GM12878 (cell line): ENCODE results near the gene IFT88. TPM values are rescaled to one million over a fixed set of nuclear protein-coding genes. Genes with fewer than 3 reads are reported as not detected.

Experiments used
- ATAC-seq: fragments of 200-7000 bp; cut with Tn5 transposase; 3 replicates; pipeline ENCODE4 v1.9.1; 2020; ENCODE audit warnings: mild to moderate bottlenecking, moderate library complexity
- BruUV-seq: library from RNA; stranded (reverse); fragments of 400-500 nt; replicated peaks from 2 replicates; lab custom pipeline; 2021; lab: Mats Ljungman, UMichigan
- CTCF ChIA-PET: fragments of 300-600 bp; sonication (Branson Sonifier 250); formaldehyde crosslinking; extraction: SDS; loops from one replicate; lab custom pipeline; 2021; ENCODE audit warnings: inconsistent platforms; lab: Yijun Ruan, JAX
- POLR2A ChIA-PET: fragments of 350-600 bp; formaldehyde crosslinking; extraction: SDS; loops from one replicate; lab custom pipeline; 2021; ENCODE audit warnings: inconsistent platforms; lab: Charles Lee
- RAD21 ChIA-PET: fragments of 300-600 bp; sonication (Branson Sonifier 250); formaldehyde crosslinking; loops from one replicate; lab custom pipeline; 2023; ENCODE audit warnings: antibody characterized with exemption; ENCODE audit not compliant: unreplicated experiment; lab: Charles Lee
- SMC1A ChIA-PET: fragments of 300-600 bp; sonication (Branson Sonifier 250); formaldehyde crosslinking; loops from one replicate; lab custom pipeline; 2023; ENCODE audit not compliant: unreplicated experiment, uncharacterized antibody; lab: Charles Lee
- DNase-seq: peaks from one replicate; pipeline ENCODE4 v3.0.0-alpha.2; 2011; ENCODE audit warnings: low read depth, low spot score
- FAIRE-seq: peaks from 3 replicates; lab custom pipeline; 2011; peaks lifted over from hg19 to GRCh38; lab: Jason Lieb, UNC
- H2AFZ ChIP-seq: 2 replicates; pipeline ENCODE4 v1.6.0; 2011; ENCODE audit warnings: low read depth, low read length, control low read depth; ENCODE audit not compliant: control insufficient read depth
- H3K27ac ChIP-seq: 2 replicates; pipeline ENCODE4 v1.5.1; 2011; ENCODE audit warnings: control low read depth; ENCODE audit not compliant: control insufficient read depth, insufficient read depth
- H3K27me3 ChIP-seq, 2 experiments: replicated peaks in 1 of 2; 2 replicates each; pipeline versions ENCODE4 v1.6.0 to v1.6.1; 2011; ENCODE audit warnings: low read length in 1 of 2; ENCODE audit not compliant: control insufficient read depth in 2 of 2, insufficient read depth in 2 of 2
- H3K36me3 ChIP-seq, 2 experiments: 2 replicates each; pipeline ENCODE4 v1.5.1; 2011; ENCODE audit warnings: low read length in 1 of 2; ENCODE audit not compliant: control insufficient read depth in 2 of 2, insufficient read depth in 2 of 2
- H3K4me1 ChIP-seq: 2 replicates; pipeline ENCODE4 v1.6.1; 2011; ENCODE audit warnings: mild to moderate bottlenecking, low read length, moderate library complexity, mixed read lengths; ENCODE audit not compliant: control insufficient read depth, insufficient read depth
- H3K4me2 ChIP-seq: 2 replicates; pipeline ENCODE4 v1.6.0; 2011; ENCODE audit warnings: control low read depth; ENCODE audit not compliant: control insufficient read depth, insufficient read depth
- H3K4me3 ChIP-seq: fragments of 200-600 bp; sonication (generic); 2 replicates; pipeline ENCODE4 v1.5.1; 2016
- H3K79me2 ChIP-seq: 2 replicates; pipeline ENCODE4 v1.6.0; 2011; ENCODE audit warnings: low read length; ENCODE audit not compliant: control insufficient read depth, insufficient read depth
- H3K9ac ChIP-seq: 2 replicates; pipeline ENCODE4 v1.8.0; 2011; ENCODE audit warnings: low read length, control low read depth, mixed read lengths; ENCODE audit not compliant: control insufficient read depth, insufficient read depth
- H3K9me3 ChIP-seq: replicated peaks from 3 replicates; pipeline ENCODE4 v1.5.1; 2011; ENCODE audit warnings: mild to moderate bottlenecking, low read length; ENCODE audit not compliant: control insufficient read depth, insufficient read depth
- H4K20me1 ChIP-seq: 2 replicates; pipeline ENCODE4 v1.6.0; 2011; ENCODE audit not compliant: control insufficient read depth, insufficient read depth
- CBX5 ChIP-seq: sonication (generic); IDR thresholded peaks from 2 replicates; pipeline ENCODE4 v1.6.1; 2016; ENCODE audit warnings: low read depth, moderate library complexity, mild to moderate bottlenecking, inconsistent platforms
- CHD4 ChIP-seq: fragments of 200-600 bp; sonication (generic); IDR thresholded peaks from 2 replicates; pipeline ENCODE4 v1.6.1; 2016; ENCODE audit warnings: mild to moderate bottlenecking
- FOS ChIP-seq: IDR thresholded peaks from 3 replicates; pipeline ENCODE4 v1.6.1; 2011; ENCODE audit warnings: borderline replicate concordance; ENCODE audit not compliant: insufficient read length; ENCODE audit errors: extremely low read depth
- HDAC2 ChIP-seq: fragments of 200-600 bp; sonication (generic); IDR thresholded peaks from 2 replicates; pipeline ENCODE4 v1.6.1; 2017
- RAD51 ChIP-seq: fragments of 450-650 bp; IDR thresholded peaks from 2 replicates; pipeline ENCODE4 v1.6.1; 2016; ENCODE audit warnings: moderate library complexity, mild to moderate bottlenecking, inconsistent platforms
- TCF3 ChIP-seq: IDR thresholded peaks from 2 replicates; pipeline ENCODE4 v1.6.1; 2012; ENCODE audit warnings: low read depth, mild to moderate bottlenecking, low read length, borderline replicate concordance; ENCODE audit not compliant: insufficient read depth
- WGBS: methylation state at CpG from one replicate; pipeline ENCODE4 v1.1.6; 2016; ENCODE audit warnings: low lambda C conversion rate; ENCODE audit not compliant: insufficient replicate concordance, insufficient coverage; ENCODE audit errors: missing lambda C conversion rate; 5-methylcytosine and 5-hydroxymethylcytosine counted together
- in situ Hi-C: fragments of 300-500 bp; cut with MboI; formaldehyde crosslinking; loops from 9 replicates; pipeline ENCODE4 v1.14.3; 2018; ENCODE audit warnings: mixed read lengths
- intact Hi-C: fragments of 100-400 bp; cut with micrococcal nuclease; formaldehyde crosslinking; loops from one replicate; pipeline ENCODE4 v1.14.2; 2022; ENCODE audit not compliant: unreplicated experiment
- polyA plus RNA-seq, 11 experiments: library from polyadenylated mRNA; depleted of rRNA in 4 of 11; unstranded in 6 of 11; stranded (reverse) in 5 of 11; fragments of >200 nt; fragmentation: Nextera tagmentation in 4 of 11; fragmentation: Illumina TruSeq in 1 of 11; extraction: Ambion mirVana in 4 of 11; extraction: Trizol in 1 of 11; gene quantifications; 1 replicate in 1 of 11; 2 replicates in 10 of 11; pipeline versions ENCODE4 v1.2.1 to v1.2.3, GENCODE V29; 2011 to 2016; ENCODE audit warnings: inconsistent platforms in 2 of 11, missing spikeins in 2 of 11, low read depth in 1 of 11
- total RNA-seq, 4 experiments: library from RNA; depleted of rRNA in 3 of 4; stranded (reverse); fragments of >200 nt in 3 of 4; fragmentation: Illumina TruSeq in 1 of 4; extraction: Trizol in 1 of 4; gene quantifications; 2 replicates each; pipeline versions ENCODE4 v1.2.1 to v1.2.3, GENCODE V29; 2013 to 2021
- TF ChIP-seq, protein P1 (sequence below): IDR thresholded peaks from 2 replicates; pipeline ENCODE4 v1.6.1; 2011; ENCODE audit warnings: borderline replicate concordance, low read depth, mild to moderate bottlenecking, moderate library complexity, low read length; ENCODE audit not compliant: insufficient read depth, poor library complexity, severe bottlenecking

IFT88 gene
- total and polyA plus RNA-seq, 10 of the 15 experiments (the other 5 are each of a cell fraction or from before 2014, with no cell fraction given): 2.9 to 5.6 (median 4.1) TPM

GRCh38 chr13:20717581-20718542 lies 150.9 kb downstream of the IFT88 start:
- intact Hi-C loops (no loop called here), in situ Hi-C loops (no loop called here)
- FAIRE-seq: no peak
- TF ChIP-seq TCF3 (0 out of 2 replicates have a peak, but pooled peaks have one; percentile 67), RAD51 (no peak)
- Histone ChIP-seq H3K79me2 (no peaks in the 10 kb centered on the region), H3K4me2 (no peak overlapping the region), H2AFZ (no peak overlapping the region), H3K27ac (no peak overlapping the region), H4K20me1 (no peaks in the 10 kb centered on the region), H3K27me3 (peaks cover 0 to 3% of the 10 kb centered on the region in 2 experiments; a peak in 3 of 4 replicates), H3K9ac (no peak overlapping the region), H3K36me3 (no peaks in the 10 kb centered on the region), H3K9me3 (no peaks in the 10 kb centered on the region), H3K4me1 (no peaks in the 10 kb centered on the region), H3K4me3 (no peak overlapping the region)
- DNase-seq: no peak
- no peak for ATAC-seq
- ChIA-PET POLR2A (no interaction called here), RAD21 (no interaction called here), CTCF (no interaction called here), SMC1A (no interaction called here)
- BruUV-seq: no TSS peak
- 79% methylated on average over 40 of the region's 44 CpGs for WGBS

DNA sequence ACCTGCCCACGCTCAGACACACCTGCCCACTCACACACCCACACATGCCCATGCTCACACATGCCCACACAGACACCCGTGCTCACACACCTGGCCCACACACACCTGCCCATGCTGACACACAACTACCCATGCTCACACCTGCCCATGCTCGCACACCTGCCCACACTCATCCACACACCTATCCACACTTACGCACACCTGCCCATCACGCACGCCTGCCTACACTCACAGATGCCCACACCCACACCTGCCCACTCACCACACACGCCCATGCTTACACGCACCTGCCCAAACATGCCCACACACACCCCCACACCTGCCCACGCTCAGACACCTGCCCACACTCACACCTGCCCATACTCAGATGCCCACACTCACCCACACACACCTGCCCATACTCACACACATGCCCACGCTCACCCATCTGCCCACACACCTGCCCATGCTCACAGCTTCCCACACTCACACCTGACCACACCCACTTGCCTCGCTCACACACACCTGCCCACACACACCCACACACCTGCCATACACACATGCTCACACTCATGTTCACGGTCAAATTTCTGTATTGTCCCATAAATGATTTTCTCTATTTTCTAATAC lies 152.1 kb downstream of the IFT88 start:
- no peak for ATAC-seq
- DNase-seq: no peak
- Histone ChIP-seq H2AFZ (no peak overlapping the region), H3K9ac (no peak overlapping the region), H3K9me3 (no peaks in the 10 kb centered on the region), H3K4me1 (no peaks in the 10 kb centered on the region), H3K79me2 (no peaks in the 10 kb centered on the region), H4K20me1 (no peaks in the 10 kb centered on the region), H3K36me3 (no peaks in the 10 kb centered on the region), H3K27me3 (peaks cover 0 to 3% of the 10 kb centered on the region in 2 experiments; a peak in 3 of 4 replicates), H3K4me2 (no peak overlapping the region), H3K4me3 (no peak overlapping the region), H3K27ac (no peak overlapping the region)
- ChIA-PET RAD21 (no interaction called here), CTCF (no interaction called here), POLR2A (no interaction called here), SMC1A (no interaction called here)
- no peak for FAIRE-seq
- BruUV-seq: no TSS peak
- intact Hi-C loops (no loop called here), in situ Hi-C loops (no loop called here)
- TF ChIP-seq HDAC2 (no peak), CBX5 (no peak), FOS (no peak), CHD4 (no peak)
- TF ChIP-seq, protein P1, sequence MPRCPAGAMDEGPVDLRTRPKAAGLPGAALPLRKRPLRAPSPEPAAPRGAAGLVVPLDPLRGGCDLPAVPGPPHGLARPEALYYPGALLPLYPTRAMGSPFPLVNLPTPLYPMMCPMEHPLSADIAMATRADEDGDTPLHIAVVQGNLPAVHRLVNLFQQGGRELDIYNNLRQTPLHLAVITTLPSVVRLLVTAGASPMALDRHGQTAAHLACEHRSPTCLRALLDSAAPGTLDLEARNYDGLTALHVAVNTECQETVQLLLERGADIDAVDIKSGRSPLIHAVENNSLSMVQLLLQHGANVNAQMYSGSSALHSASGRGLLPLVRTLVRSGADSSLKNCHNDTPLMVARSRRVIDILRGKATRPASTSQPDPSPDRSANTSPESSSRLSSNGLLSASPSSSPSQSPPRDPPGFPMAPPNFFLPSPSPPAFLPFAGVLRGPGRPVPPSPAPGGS: peak; percentile 54
- 72% methylated on average over 12 of the region's 12 CpGs for WGBS
